Measurements from ENCODE around the gene OR6C74.

The OR6C74 gene

GRCh38 chr12:55244309-55244708, at the start of gene OR6C74:
TSS of gene OR6C74 (plus strand) at chr12:55244609. CDS start at chr12:55247288, 2,679 bp downstream.
- no peak for DNase-seq

GRCh38 chr12:55220725-55221124, 23.7 kb upstream of the OR6C74 start, which contains the start of gene OR10A7:
TSS of gene OR10A7 (plus strand) at chr12:55221025. CDS start at chr12:55221025, 0 bp downstream.
- no peak for DNase-seq

GRCh38 chr12:55226523-55226922, 17.9 kb upstream of the OR6C74 start:
- DNase-seq: no peak

GRCh38 chr12:55227643-55228042, 16.8 kb upstream of the OR6C74 start:
- DNase-seq: no peak

- no peak for DNase-seq
Observed at GRCh38 chr12:55246159-55246558, 1.8 kb downstream of the OR6C74 start.

- DNase-seq: no peak
Observed at GRCh38 chr12:55250944-55251343, 6.5 kb downstream of the OR6C74 start.

- no peak for DNase-seq
Observed at GRCh38 chr12:55253281-55253680, 8.9 kb downstream of the OR6C74 start.

GRCh38 chr12:55256831-55257230, 12.4 kb downstream of the OR6C74 start:
- no peak for DNase-seq

GRCh38 chr12:55258303-55258702, 13.9 kb downstream of the OR6C74 start:
- DNase-seq: no peak

- no peak for DNase-seq
Observed at GRCh38 chr12:55280991-55281390, 36.6 kb downstream of the OR6C74 start.

GRCh38 chr12:55289999-55290398, 45.6 kb downstream of the OR6C74 start:
- DNase-seq: no peak
